K562 (cell line): Measurements from ENCODE around the gene C1orf50. TPM values are rescaled to one million over a fixed set of nuclear protein-coding genes. Genes with fewer than 3 reads are reported as not detected.
A peak's percentile ranks its signal among the peaks of the same experiment; 100 is the strongest.

Experiments used
- CBX8 ChIP-seq: fragments of 200-600 bp; sonication (generic); IDR thresholded peaks from 2 replicates; pipeline ENCODE4 v1.6.1; 2012; ENCODE audit warnings: borderline replicate concordance, mixed run types, low read depth, mild to moderate bottlenecking, moderate library complexity, mixed read lengths, low read length, control low read depth, inconsistent platforms; ENCODE audit not compliant: poor library complexity, severe bottlenecking; ENCODE audit errors: extremely low read depth
- CLOCK ChIP-seq: fragments of 250-450 bp; sonication (Bioruptor Pico); IDR thresholded peaks from 2 replicates; pipeline ENCODE4 v1.4.0; 2020; ENCODE audit warnings: mild to moderate bottlenecking, moderate library complexity, borderline replicate concordance
- EWSR1 ChIP-seq: fragments of 450-650 bp; IDR thresholded peaks from 2 replicates; pipeline ENCODE4 v1.6.1; 2018; ENCODE audit warnings: borderline replicate concordance, mild to moderate bottlenecking, low read depth, moderate library complexity; ENCODE audit not compliant: partially characterized antibody
- GTF2B ChIP-seq: IDR thresholded peaks from 2 replicates; pipeline ENCODE4 v1.6.1; 2011; ENCODE audit not compliant: insufficient read length; ENCODE audit errors: extremely low read depth
- HDGF ChIP-seq: fragments of 450-650 bp; IDR thresholded peaks from 2 replicates; pipeline ENCODE4 v1.6.1; 2016
- LCOR ChIP-seq: sonication (generic); formaldehyde crosslinking; IDR thresholded peaks from 2 replicates; pipeline ENCODE4 v1.8.0; 2022; ENCODE audit warnings: mild to moderate bottlenecking, missing genetic modification reagents
- MAFF ChIP-seq: IDR thresholded peaks from 2 replicates; pipeline ENCODE4 v1.6.1; 2012; ENCODE audit warnings: low read length, improper control_type of control experiment
- MCM7 ChIP-seq, 2 experiments: fragments of 450-650 bp; IDR thresholded peaks; 2 replicates each; pipeline ENCODE4 v1.6.1; 2016 to 2018
- MEF2A ChIP-seq: IDR thresholded peaks from 2 replicates; pipeline ENCODE4 v1.6.1; 2011; ENCODE audit warnings: low read depth, mild to moderate bottlenecking, low read length, moderate library complexity; ENCODE audit not compliant: control insufficient read depth
- PCBP2 ChIP-seq: fragments of 200-400 bp; formaldehyde crosslinking; IDR thresholded peaks from 2 replicates; pipeline ENCODE4 v1.6.1; 2018; ENCODE audit warnings: low read length, low read depth, mild to moderate bottlenecking, moderate library complexity; ENCODE audit not compliant: poor library complexity, severe bottlenecking
- SRSF9 ChIP-seq: fragments of 200-400 bp; formaldehyde crosslinking; IDR thresholded peaks from 2 replicates; pipeline ENCODE4 v1.6.1; 2017; ENCODE audit warnings: low read depth, low read length, borderline replicate concordance
- ZBTB7A ChIP-seq: IDR thresholded peaks from 2 replicates; pipeline ENCODE4 v1.6.1; 2011; ENCODE audit warnings: low read depth, mild to moderate bottlenecking, low read length, moderate library complexity, borderline replicate concordance; ENCODE audit not compliant: control insufficient read depth
- ZNF436 ChIP-seq: fragments of 250-450, 450-650 bp; sonication (Bioruptor Pico); formaldehyde crosslinking; IDR thresholded peaks from 2 replicates; pipeline ENCODE4 v1.7.0; 2020; ENCODE audit warnings: mild to moderate bottlenecking
- ZNF586 ChIP-seq: fragments of 450-650 bp; formaldehyde crosslinking; conservative IDR thresholded peaks from 2 replicates; pipeline ENCODE4 v1.4.0; 2020; ENCODE audit warnings: mild to moderate bottlenecking, moderate library complexity
- ZNF717 ChIP-seq: fragments of 250-450 bp; sonication (Bioruptor Pico); IDR thresholded peaks from 2 replicates; pipeline ENCODE4 v1.5.0; 2021
- polyA plus RNA-seq, 8 experiments: library from polyadenylated mRNA; depleted of rRNA in 4 of 8; stranded (reverse) in 5 of 8; unstranded in 3 of 8; fragments of >200 nt; fragmentation: Nextera tagmentation in 2 of 8; fragmentation: Illumina TruSeq in 1 of 8; extraction: Ambion mirVana in 2 of 8; extraction: Trizol in 1 of 8; gene quantifications; 2 replicates each; pipeline versions ENCODE4 v1.2.1 to v1.2.3, GENCODE V29; 2011 to 2014; ENCODE audit warnings: inconsistent platforms in 1 of 8, missing spikeins in 1 of 8
- total RNA-seq, 7 experiments: library from RNA; depleted of rRNA in 6 of 7; stranded (reverse); fragments of >200 nt in 6 of 7; fragmentation: Illumina TruSeq in 2 of 7; extraction: Trizol in 2 of 7; gene quantifications; 2 replicates each; pipeline versions ENCODE4 v1.2.1 to v1.2.3, GENCODE V29; 2011 to 2021; ENCODE audit warnings: low replicate concordance in 1 of 7
- TF ChIP-seq, protein P1 (sequence below), 2 experiments: fragments of 200-800 bp in 1 of 2; sonication (Bioruptor generic) in 1 of 2; sonication (generic) in 1 of 2; formaldehyde crosslinking in 1 of 2; IDR thresholded peaks in 1 of 2; conservative IDR thresholded peaks in 1 of 2; 2 replicates each; pipeline versions ENCODE4 v1.5.0 to v1.6.1; 2016 to 2020; ENCODE audit warnings: missing compliant biosample characterization in 1 of 2, missing genetic modification characterization in 1 of 2, missing genetic modification reagents in 1 of 2
- TF ChIP-seq, protein P2 (sequence below), 2 experiments: fragments of 250-450 bp in 1 of 2; fragments of 450-650 bp in 1 of 2; sonication (Bioruptor Pico) in 1 of 2; IDR thresholded peaks; 2 replicates each; pipeline versions ENCODE4 v1.6.1 to v1.8.0; 2016 to 2021; ENCODE audit warnings: mild to moderate bottlenecking in 2 of 2, moderate library complexity in 2 of 2, missing compliant biosample characterization in 1 of 2, missing genetic modification characterization in 1 of 2
- TF ChIP-seq, protein P3 (sequence below): IDR thresholded peaks from 3 replicates; pipeline ENCODE4 v1.6.1; 2011; ENCODE audit warnings: borderline replicate concordance, mild to moderate bottlenecking, moderate library complexity; ENCODE audit not compliant: insufficient read length; ENCODE audit errors: extremely low read depth

Gene C1orf50
- total and polyA plus RNA-seq, 9 of the 15 experiments (the other 6 are each of a cell fraction or from before 2014, with no cell fraction given): 0.55 to 13.9 (median 5.2) TPM

GRCh38 chr1:42824481-42825035 lies 57.5 kb downstream of the C1orf50 start (continued):
- no peak for TF ChIP-seq CLOCK (CRISPR knock-in tag)
- TF ChIP-seq PCBP2: no peak
- no peak for TF ChIP-seq HDGF
- TF ChIP-seq, protein P1, sequence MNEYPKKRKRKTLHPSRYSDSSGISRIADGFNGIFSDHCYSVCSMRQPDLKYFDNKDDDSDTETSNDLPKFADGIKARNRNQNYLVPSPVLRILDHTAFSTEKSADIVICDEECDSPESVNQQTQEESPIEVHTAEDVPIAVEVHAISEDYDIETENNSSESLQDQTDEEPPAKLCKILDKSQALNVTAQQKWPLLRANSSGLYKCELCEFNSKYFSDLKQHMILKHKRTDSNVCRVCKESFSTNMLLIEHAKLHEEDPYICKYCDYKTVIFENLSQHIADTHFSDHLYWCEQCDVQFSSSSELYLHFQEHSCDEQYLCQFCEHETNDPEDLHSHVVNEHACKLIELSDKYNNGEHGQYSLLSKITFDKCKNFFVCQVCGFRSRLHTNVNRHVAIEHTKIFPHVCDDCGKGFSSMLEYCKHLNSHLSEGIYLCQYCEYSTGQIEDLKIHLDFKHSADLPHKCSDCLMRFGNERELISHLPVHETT (CRISPR knock-in tag; conservative IDR thresholded peaks at IDR 0.05 in 1 of 2, IDR thresholded peaks at IDR 0.05 in 1 of 2): no peak
- TF ChIP-seq ZNF586 (CRISPR knock-in tag): no peak
- no peak for TF ChIP-seq LCOR (CRISPR knock-in tag)
- TF ChIP-seq MEF2A: no peak
- TF ChIP-seq GTF2B: no peak
- no peak for TF ChIP-seq MCM7 (IDR thresholded peaks at IDR 0.05)
- TF ChIP-seq, protein P2, sequence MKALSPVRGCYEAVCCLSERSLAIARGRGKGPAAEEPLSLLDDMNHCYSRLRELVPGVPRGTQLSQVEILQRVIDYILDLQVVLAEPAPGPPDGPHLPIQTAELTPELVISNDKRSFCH (CRISPR knock-in tag; IDR thresholded peaks at IDR 0.05): no peak
- TF ChIP-seq, protein P2 (tag; IDR thresholded peaks at IDR 0.05): peak; percentile 27; the same call in 1 of the 2 replicates
- TF ChIP-seq ZNF436 (CRISPR knock-in tag): no peak
- no peak for TF ChIP-seq MAFF
- peak; percentile 68 for TF ChIP-seq ZBTB7A
- TF ChIP-seq, protein P3, sequence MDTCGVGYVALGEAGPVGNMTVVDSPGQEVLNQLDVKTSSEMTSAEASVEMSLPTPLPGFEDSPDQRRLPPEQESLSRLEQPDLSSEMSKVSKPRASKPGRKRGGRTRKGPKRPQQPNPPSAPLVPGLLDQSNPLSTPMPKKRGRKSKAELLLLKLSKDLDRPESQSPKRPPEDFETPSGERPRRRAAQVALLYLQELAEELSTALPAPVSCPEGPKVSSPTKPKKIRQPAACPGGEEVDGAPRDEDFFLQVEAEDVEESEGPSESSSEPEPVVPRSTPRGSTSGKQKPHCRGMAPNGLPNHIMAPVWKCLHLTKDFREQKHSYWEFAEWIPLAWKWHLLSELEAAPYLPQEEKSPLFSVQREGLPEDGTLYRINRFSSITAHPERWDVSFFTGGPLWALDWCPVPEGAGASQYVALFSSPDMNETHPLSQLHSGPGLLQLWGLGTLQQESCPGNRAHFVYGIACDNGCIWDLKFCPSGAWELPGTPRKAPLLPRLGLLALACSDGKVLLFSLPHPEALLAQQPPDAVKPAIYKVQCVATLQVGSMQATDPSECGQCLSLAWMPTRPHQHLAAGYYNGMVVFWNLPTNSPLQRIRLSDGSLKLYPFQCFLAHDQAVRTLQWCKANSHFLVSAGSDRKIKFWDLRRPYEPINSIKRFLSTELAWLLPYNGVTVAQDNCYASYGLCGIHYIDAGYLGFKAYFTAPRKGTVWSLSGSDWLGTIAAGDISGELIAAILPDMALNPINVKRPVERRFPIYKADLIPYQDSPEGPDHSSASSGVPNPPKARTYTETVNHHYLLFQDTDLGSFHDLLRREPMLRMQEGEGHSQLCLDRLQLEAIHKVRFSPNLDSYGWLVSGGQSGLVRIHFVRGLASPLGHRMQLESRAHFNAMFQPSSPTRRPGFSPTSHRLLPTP: no peak
- no peak for TF ChIP-seq EWSR1
- no peak for TF ChIP-seq ZNF717 (CRISPR knock-in tag)
- no peak for TF ChIP-seq SRSF9
- TF ChIP-seq CBX8: no peak
